Neutrophil (primary cell): ENCODE results near the gene ITGAD.

ENCODE experiments used
- H3K27ac ChIP-seq: fragments of 200-600 bp; sonication (generic); 2 replicates; pipeline ENCODE4 v1.5.1; 2016; ENCODE audit warnings: mild to moderate bottlenecking, moderate library complexity
- H3K27me3 ChIP-seq: fragments of 200-600 bp; sonication (generic); 2 replicates; pipeline ENCODE4 v1.6.0; 2016; ENCODE audit warnings: mild to moderate bottlenecking
- H3K36me3 ChIP-seq: fragments of 200-600 bp; sonication (generic); 2 replicates; pipeline ENCODE4 v1.5.1; 2017
- H3K4me1 ChIP-seq, 2 experiments: fragments of 200-600 bp in 1 of 2; sonication (generic) in 1 of 2; 1 replicate in 1 of 2; 2 replicates in 1 of 2; pipeline versions ENCODE4 v1.5.1 to v1.6.1; 2013 to 2016; ENCODE audit warnings: low read depth in 1 of 2, low read length in 1 of 2, mild to moderate bottlenecking in 1 of 2, moderate library complexity in 1 of 2; ENCODE audit not compliant: control insufficient read depth in 1 of 2, insufficient read depth in 1 of 2
- H3K4me3 ChIP-seq, 2 experiments: fragments of 200-600 bp in 1 of 2; sonication (generic) in 1 of 2; 1 replicate in 1 of 2; 2 replicates in 1 of 2; pipeline ENCODE4 v1.5.1; 2013 to 2016; ENCODE audit warnings: low read depth in 1 of 2, low read length in 1 of 2, mild to moderate bottlenecking in 1 of 2, moderate library complexity in 1 of 2
- H3K9me3 ChIP-seq: fragments of 200-600 bp; sonication (generic); 2 replicates; pipeline ENCODE4 v1.5.1; 2016
- TF ChIP-seq, protein P1 (sequence below): fragments of 200-600 bp; sonication (generic); IDR thresholded peaks from 2 replicates; pipeline ENCODE4 v1.5.1; 2016; ENCODE audit warnings: antibody characterized with exemption

Gene ITGAD

DNA sequence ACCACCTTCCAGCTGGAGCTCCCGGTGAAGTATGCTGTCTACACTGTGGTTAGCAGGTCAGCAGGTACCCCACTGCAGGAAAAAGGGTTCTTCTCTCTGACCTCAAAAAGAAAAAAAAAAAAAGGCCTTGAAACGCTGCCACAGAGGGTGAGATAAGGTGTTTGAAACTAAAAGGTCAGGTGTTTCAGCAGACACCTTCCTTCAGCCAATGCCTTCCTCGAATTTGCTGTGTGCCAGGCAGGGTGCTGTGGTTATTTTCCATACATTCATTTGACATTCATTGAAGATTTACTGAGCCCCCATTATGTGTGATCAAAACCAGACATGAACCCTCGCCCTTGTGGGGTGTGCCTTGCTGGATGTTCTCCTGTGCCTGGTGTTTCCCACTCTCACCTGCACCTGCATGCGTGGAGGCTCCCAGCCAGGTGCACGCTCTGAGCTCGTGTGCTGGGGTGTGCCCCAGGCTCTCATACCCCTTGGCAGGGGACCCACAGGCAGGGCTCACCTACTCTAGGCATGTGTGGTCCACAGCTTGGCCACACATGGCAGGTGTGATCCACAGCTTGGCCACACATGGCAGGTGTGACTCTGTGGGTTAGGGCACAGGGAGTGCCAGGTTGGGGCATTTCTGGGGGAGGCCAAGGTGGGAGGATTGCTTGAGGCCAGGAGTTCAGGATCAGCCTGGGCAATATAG lies 15.8 kb upstream of the ITGAD start:
- H3K36me3 ChIP-seq = peaks cover 100% of the 10 kb centered on the region
- no peak overlapping the region for H3K4me3 ChIP-seq
- H3K4me1 ChIP-seq = peaks cover 1 to 2% of the 10 kb centered on the region in 2 experiments
- TF ChIP-seq, protein P1, sequence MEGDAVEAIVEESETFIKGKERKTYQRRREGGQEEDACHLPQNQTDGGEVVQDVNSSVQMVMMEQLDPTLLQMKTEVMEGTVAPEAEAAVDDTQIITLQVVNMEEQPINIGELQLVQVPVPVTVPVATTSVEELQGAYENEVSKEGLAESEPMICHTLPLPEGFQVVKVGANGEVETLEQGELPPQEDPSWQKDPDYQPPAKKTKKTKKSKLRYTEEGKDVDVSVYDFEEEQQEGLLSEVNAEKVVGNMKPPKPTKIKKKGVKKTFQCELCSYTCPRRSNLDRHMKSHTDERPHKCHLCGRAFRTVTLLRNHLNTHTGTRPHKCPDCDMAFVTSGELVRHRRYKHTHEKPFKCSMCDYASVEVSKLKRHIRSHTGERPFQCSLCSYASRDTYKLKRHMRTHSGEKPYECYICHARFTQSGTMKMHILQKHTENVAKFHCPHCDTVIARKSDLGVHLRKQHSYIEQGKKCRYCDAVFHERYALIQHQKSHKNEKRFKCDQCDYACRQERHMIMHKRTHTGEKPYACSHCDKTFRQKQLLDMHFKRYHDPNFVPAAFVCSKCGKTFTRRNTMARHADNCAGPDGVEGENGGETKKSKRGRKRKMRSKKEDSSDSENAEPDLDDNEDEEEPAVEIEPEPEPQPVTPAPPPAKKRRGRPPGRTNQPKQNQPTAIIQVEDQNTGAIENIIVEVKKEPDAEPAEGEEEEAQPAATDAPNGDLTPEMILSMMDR = no peak
- H3K9me3 ChIP-seq = peaks cover 4% of the 10 kb centered on the region
- H3K27ac ChIP-seq = no peak overlapping the region
- H3K27me3 ChIP-seq = no peaks in the 10 kb centered on the region

DNA sequence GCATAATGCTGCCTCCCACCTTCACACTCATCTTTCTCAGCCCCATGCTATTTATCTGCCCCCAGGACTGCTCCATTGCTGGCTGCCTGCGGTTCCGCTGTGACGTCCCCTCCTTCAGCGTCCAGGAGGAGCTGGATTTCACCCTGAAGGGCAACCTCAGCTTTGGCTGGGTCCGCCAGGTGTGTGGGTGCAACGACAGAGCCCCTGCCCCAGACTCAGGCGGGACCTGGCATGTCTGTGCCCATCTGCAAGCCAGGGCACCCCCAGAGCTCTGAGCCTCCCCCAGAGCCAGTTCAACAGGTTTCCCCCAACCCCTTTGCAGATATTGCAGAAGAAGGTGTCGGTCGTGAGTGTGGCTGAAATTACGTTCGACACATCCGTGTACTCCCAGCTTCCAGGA lies 12.9 kb upstream of the ITGAD start:
- no peak overlapping the region for H3K4me3 ChIP-seq
- peaks cover 4% of the 10 kb centered on the region for H3K9me3 ChIP-seq
- H3K27ac ChIP-seq = no peak overlapping the region
- H3K36me3 ChIP-seq = peaks cover 90% of the 10 kb centered on the region
- H3K4me1 ChIP-seq = peaks cover 3 to 4% of the 10 kb centered on the region in 2 experiments
- peaks cover 4% of the 10 kb centered on the region for H3K27me3 ChIP-seq
- TF ChIP-seq, protein P1 = no peak

DNA sequence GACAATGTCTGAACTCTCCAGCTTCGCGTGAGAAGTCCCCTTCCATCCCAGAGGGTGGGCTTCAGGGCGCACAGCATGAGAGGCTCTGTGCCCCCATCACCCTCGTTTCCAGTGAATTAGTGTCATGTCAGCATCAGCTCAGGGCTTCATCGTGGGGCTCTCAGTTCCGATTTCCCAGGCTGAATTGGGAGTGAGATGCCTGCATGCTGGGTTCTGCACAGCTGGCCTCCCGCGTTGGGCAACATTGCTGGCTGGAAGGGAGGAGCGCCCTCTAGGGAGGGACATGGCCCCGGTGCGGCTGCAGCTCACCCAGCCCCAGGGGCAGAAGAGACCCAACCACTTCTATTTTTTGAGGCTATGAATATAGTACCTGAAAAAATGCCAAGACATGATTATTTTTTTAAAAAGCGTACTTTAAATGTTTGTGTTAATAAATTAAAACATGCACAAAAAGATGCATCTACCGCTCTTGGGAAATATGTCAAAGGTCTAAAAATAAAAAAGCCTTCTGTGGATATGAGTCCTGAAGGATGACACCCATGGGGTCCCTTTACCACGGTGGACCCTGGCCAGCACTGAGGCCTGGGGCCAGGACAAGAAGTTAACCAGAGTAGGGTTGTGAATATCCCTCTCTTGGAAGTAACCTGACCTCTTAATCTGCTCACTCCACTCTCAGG lies 10.5 kb upstream of the ITGAD start:
- Histone ChIP-seq H3K36me3 (peaks cover 66% of the 10 kb centered on the region), H3K27ac (no peak overlapping the region), H3K27me3 (peaks cover 5% of the 10 kb centered on the region), H3K4me3 (no peak overlapping the region), H3K9me3 (no peaks in the 10 kb centered on the region), H3K4me1 (peaks cover 4 to 7% of the 10 kb centered on the region in 2 experiments)
- TF ChIP-seq, protein P1 = peak; percentile 71

DNA sequence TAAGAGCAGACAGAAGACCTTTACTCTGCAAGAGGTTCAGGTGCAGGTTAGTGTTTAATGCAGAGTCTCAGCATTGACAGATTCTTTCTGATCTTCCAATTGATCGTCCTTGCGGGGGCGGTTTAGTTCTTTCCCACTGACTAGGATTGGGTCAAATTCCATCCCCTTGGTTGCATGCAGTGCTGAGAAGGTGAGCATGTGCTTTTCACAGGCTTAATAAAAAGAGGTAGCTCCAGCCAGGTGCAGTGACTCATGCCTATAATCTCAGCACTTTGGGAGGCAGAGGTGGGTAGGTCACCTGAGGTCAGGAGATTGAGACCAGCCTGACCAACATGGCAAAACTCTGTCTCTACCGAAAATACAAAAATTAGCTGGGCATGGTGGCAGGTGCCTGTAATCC lies 7.5 kb upstream of the ITGAD start:
- Histone ChIP-seq H3K27ac (no peak overlapping the region), H3K9me3 (no peaks in the 10 kb centered on the region), H3K36me3 (peaks cover 35% of the 10 kb centered on the region), H3K27me3 (peaks cover 5% of the 10 kb centered on the region), H3K4me3 (no peak overlapping the region), H3K4me1 (peaks cover 4 to 7% of the 10 kb centered on the region in 2 experiments)
- TF ChIP-seq, protein P1 = no peak

DNA sequence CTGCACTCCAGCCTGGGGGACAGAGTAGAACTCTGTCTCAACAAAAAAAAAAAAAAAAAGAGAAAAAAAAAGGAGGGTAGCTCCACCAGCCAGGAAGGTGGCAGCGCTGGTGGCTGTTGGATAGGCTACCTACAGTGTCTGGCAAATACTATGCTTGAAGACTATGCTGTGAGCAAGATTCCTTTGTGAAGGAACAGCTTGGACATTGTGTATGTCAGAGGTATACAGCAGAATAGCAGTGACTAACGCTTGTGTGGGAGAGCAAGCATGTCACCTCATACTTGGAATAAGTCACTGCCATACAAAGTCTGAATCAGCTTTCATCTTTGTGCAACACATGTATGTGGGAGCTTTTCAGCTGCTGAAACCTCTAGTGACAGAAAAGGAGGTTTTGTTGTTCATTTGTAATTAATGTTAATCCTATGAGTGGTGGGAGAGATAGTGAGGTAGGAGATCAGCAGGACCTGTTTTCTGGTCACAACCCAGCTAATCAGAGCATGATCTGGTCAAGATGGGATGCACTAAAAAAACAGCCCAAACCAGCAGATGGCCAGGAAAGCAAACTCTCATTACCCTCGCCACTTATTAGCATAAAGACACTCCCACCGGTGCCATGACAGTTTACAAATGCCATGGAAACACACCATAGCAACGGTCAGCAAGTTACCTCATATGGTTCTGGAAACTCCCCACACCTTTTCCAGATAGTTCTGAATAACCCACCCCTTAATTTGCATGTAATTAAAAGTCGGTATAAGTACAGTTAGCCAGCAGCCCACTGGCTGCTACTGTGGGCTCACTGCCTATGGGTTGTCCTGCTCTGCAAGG lies 6.8 kb upstream of the ITGAD start:
- Histone ChIP-seq H3K4me1 (peaks cover 4 to 7% of the 10 kb centered on the region in 2 experiments), H3K27me3 (peaks cover 5% of the 10 kb centered on the region), H3K9me3 (no peaks in the 10 kb centered on the region), H3K36me3 (peaks cover 28% of the 10 kb centered on the region), H3K4me3 (no peak overlapping the region), H3K27ac (no peak overlapping the region)
- TF ChIP-seq, protein P1 = no peak
